ENCODE data around the gene DOK6. TPM values are rescaled to one million over a fixed set of nuclear protein-coding genes. Genes with fewer than 3 reads are reported as not detected.

DOK6 gene
- total RNA-seq, 1 donor from 2014 or later = 3.2 TPM

DNA sequence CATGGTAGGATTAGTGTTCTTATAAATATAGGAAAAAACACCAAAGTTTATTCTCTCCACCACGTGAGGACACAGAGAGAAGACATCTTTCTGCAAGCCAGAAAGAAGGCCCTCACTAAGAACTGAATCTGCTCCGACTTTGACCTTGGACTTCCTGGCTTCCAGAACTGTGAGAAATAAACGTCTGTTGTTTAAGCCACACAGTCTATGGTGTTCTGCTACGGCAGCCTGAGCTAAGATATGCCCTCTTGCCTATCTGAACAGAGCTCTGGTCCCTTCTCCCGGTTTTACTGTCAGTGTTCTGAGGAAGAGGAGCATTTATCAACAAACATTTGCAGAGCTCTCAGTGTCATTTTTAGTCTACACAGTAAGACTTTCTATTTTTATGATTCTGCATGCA is 131.3 kb downstream of the DOK6 start:
- TF ChIP-seq, protein P1, sequence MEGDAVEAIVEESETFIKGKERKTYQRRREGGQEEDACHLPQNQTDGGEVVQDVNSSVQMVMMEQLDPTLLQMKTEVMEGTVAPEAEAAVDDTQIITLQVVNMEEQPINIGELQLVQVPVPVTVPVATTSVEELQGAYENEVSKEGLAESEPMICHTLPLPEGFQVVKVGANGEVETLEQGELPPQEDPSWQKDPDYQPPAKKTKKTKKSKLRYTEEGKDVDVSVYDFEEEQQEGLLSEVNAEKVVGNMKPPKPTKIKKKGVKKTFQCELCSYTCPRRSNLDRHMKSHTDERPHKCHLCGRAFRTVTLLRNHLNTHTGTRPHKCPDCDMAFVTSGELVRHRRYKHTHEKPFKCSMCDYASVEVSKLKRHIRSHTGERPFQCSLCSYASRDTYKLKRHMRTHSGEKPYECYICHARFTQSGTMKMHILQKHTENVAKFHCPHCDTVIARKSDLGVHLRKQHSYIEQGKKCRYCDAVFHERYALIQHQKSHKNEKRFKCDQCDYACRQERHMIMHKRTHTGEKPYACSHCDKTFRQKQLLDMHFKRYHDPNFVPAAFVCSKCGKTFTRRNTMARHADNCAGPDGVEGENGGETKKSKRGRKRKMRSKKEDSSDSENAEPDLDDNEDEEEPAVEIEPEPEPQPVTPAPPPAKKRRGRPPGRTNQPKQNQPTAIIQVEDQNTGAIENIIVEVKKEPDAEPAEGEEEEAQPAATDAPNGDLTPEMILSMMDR (IDR thresholded peaks at IDR 0.05) = no peak
- Histone ChIP-seq H3K4me3 (no peak overlapping the region), H3K9me3 (no peaks in the 10 kb centered on the region), H3K27ac (no peak overlapping the region), H3K27me3 (ENCODE audit: low read depth) (no peaks in the 10 kb centered on the region), H3K36me3 (no peaks in the 10 kb centered on the region), H3K4me1 (no peaks in the 10 kb centered on the region)
- intact Hi-C loops (cut with DNase I) = no loop called here
- DNase-seq = no peak
- no peak for ATAC-seq

DNA sequence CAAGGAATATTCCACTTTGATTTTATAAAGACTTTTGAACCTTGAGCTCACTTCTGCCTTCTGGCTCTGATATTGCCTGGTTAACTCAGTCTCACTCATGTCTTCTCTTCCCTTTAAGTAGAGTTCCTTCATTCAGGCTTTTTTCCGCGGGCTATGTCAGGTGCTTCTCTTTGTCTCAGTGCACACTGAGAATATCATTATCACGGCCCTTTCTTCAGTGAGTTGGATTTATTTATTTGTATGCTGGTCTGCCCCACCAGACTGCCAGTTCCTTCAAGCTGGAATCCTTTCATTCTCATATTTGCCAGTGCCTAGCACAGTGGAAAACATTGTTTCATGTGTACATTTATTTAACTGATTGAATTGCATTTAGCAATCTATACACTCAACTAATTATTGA is 136.5 kb downstream of the DOK6 start:
- ATAC-seq (no peak), DNase-seq (no peak)
- TF ChIP-seq, protein P1 (IDR thresholded peaks at IDR 0.05) = no peak
- Histone ChIP-seq H3K4me1 (no peaks in the 10 kb centered on the region), H3K4me3 (no peak overlapping the region), H3K9me3 (no peaks in the 10 kb centered on the region), H3K27ac (no peak overlapping the region), H3K27me3 (ENCODE audit: low read depth) (no peaks in the 10 kb centered on the region), H3K36me3 (no peaks in the 10 kb centered on the region)
- intact Hi-C loops (cut with DNase I) = no loop called here

DNA sequence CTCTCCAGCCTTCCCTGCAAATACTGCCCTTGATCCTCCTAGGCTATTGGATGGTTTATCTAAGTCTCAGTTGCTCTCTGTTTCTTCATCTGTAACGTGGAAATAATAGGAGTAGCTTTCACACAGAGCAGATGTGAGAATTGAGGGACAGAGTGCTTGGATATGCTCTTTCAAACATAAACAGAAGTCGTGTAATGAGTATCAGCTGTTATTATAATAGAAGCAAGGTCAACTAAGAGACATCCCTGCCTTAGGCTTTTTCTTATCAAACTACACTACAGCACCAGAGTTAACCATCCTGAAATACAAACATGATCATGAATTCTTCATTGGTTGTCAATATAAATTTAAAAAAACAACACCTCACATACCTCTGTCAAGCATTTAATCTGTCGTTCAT is 138.2 kb downstream of the DOK6 start:
- no peak overlapping the region for H3K27ac ChIP-seq
- ATAC-seq = no peak
- H3K4me1 ChIP-seq = no peaks in the 10 kb centered on the region
- no peak overlapping the region for H3K4me3 ChIP-seq
- intact Hi-C loops (cut with DNase I) = no loop called here
- no peak for DNase-seq
- no peaks in the 10 kb centered on the region for H3K9me3 ChIP-seq
- H3K36me3 ChIP-seq = no peaks in the 10 kb centered on the region
- no peaks in the 10 kb centered on the region for H3K27me3 ChIP-seq (ENCODE audit: low read depth)
- TF ChIP-seq, protein P1 (IDR thresholded peaks at IDR 0.05) = no peak

DNA sequence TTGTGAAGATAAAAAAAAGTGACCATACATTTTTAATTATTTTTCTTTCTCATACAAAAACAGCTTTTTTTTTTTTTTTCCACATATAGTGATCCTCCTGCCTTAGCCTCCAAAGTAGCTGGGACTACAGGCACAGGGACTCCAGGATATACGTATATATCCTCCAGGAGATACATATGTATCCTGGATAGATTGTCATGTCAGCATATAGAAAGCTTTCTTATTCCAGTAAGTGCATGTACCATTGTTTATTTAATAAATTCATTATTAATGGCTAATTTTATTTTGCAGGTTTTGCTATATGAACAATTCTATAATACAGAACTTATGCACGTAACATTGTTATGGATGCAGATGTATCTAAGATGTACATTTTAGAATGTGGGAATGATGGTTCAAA is 138.7 kb downstream of the DOK6 start:
- no peak overlapping the region for H3K27ac ChIP-seq
- DNase-seq (no peak), ATAC-seq (no peak)
- no peaks in the 10 kb centered on the region for H3K4me1 ChIP-seq
- no peaks in the 10 kb centered on the region for H3K27me3 ChIP-seq (ENCODE audit: low read depth)
- intact Hi-C loops (cut with DNase I) = no loop called here
- TF ChIP-seq, protein P1 (IDR thresholded peaks at IDR 0.05) = no peak
- no peaks in the 10 kb centered on the region for H3K9me3 ChIP-seq
- H3K36me3 ChIP-seq = no peaks in the 10 kb centered on the region
- no peak overlapping the region for H3K4me3 ChIP-seq

DNA sequence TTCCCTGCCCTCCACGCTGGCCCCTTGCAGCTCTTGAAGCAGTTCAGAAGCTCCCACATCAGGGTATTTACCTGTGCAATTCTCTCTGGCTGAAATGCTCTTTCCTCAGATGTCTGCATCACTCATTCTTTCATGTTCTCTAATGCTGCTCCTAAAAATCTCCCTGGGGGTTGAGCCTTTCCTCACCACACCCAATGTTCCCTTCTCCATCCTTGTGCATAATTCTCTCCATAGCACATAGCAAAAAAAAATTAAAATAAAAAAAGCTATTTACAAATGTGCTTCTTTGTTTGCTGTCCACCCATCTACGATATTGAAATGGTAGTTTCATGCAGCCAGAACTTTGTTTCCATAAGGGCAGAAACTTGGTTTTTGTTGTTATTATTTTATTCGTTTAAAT is 155.5 kb downstream of the DOK6 start:
- no peak overlapping the region for H3K4me3 ChIP-seq
- TF ChIP-seq, protein P1 (IDR thresholded peaks at IDR 0.05) = no peak
- no peaks in the 10 kb centered on the region for H3K36me3 ChIP-seq
- no peak overlapping the region for H3K27ac ChIP-seq
- no peaks in the 10 kb centered on the region for H3K4me1 ChIP-seq
- intact Hi-C loops (cut with DNase I) = no loop called here
- H3K9me3 ChIP-seq = no peaks in the 10 kb centered on the region
- H3K27me3 ChIP-seq (ENCODE audit: low read depth) = no peaks in the 10 kb centered on the region
- ATAC-seq (no peak), DNase-seq (no peak)

DNA sequence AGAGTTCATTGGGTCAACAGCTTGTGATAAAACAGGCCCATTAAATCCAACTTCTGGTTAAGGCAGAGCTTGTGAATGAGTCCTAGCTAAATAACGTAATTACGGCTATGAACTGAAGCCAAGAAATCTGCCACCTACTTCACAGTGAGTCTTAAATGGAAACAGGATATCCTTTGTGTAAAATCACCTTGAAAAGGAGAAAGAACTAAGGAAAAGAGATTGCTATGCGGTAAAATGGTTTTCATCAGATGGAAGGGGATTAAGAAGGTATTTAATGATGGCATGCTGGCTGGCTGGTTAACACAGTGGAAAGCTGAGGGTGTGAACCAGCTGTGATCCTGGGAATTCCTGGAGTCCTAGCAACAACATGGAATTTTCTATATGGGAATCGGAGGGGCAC is 156.6 kb downstream of the DOK6 start:
- DNase-seq (no peak), ATAC-seq (no peak)
- Histone ChIP-seq H3K9me3 (no peaks in the 10 kb centered on the region), H3K27me3 (ENCODE audit: low read depth) (no peaks in the 10 kb centered on the region), H3K36me3 (no peaks in the 10 kb centered on the region), H3K4me3 (no peak overlapping the region), H3K4me1 (no peaks in the 10 kb centered on the region), H3K27ac (no peak overlapping the region)
- intact Hi-C loops (cut with DNase I) = no loop called here
- TF ChIP-seq, protein P1 (IDR thresholded peaks at IDR 0.05) = no peak

All from lower lobe of right lung (tissue), 2 donors.